ENCODE measurements around the gene MBD3L1. TPM values are rescaled to one million over a fixed set of nuclear protein-coding genes. Genes with fewer than 3 reads are reported as not detected.
A peak's percentile ranks its signal among the peaks of the same experiment; 100 is the strongest.

MBD3L1 gene
- total RNA-seq, 4 donors from 2014 or later: not detected

- peaks cover 78% of the 10 kb centered on the region for H3K9me3 ChIP-seq
- peaks cover 92% of the 10 kb centered on the region for H3K36me3 ChIP-seq
- DNase-seq (ENCODE audit: low spot score in 2 of 2): no peak
- no peaks in the 10 kb centered on the region for H3K27me3 ChIP-seq
- H3K4me3 ChIP-seq: no peak overlapping the region
- WGBS: 95% methylated on average over 3 of the region's 3 CpGs
- no peaks in the 10 kb centered on the region for H3K4me1 ChIP-seq
- no peak overlapping the region for H3K27ac ChIP-seq
- no peak for TF ChIP-seq POLR2A (IDR thresholded peaks at IDR 0.05)
- TF ChIP-seq CTCF (IDR thresholded peaks at IDR 0.05): no peak
- no peak for TF ChIP-seq POLR2AphosphoS5 (IDR thresholded peaks at IDR 0.05)
- TF ChIP-seq EP300 (IDR thresholded peaks at IDR 0.05): no peak
Measured at GRCh38 chr19:8814176-8814575, 18.0 kb upstream of the MBD3L1 start.

- Histone ChIP-seq H3K9me3 (peaks cover 72% of the 10 kb centered on the region), H3K36me3 (peaks cover 100% of the 10 kb centered on the region), H3K27ac (no peak overlapping the region), H3K4me3 (no peak overlapping the region), H3K27me3 (no peaks in the 10 kb centered on the region), H3K4me1 (no peaks in the 10 kb centered on the region)
- TF ChIP-seq EP300 (IDR thresholded peaks at IDR 0.05): no peak
- TF ChIP-seq POLR2A (IDR thresholded peaks at IDR 0.05): no peak
- no peak for TF ChIP-seq CTCF (IDR thresholded peaks at IDR 0.05)
- WGBS: 100% methylated on average over 2 of the region's 2 CpGs
- no peak for DNase-seq (ENCODE audit: low spot score in 2 of 2)
Measured at GRCh38 chr19:8815780-8816179, 16.4 kb upstream of the MBD3L1 start.

- no peaks in the 10 kb centered on the region for H3K4me1 ChIP-seq
- H3K36me3 ChIP-seq: peaks cover 100% of the 10 kb centered on the region
- WGBS: 99% methylated on average over 3 of the region's 3 CpGs
- H3K9me3 ChIP-seq: peaks cover 35% of the 10 kb centered on the region
- no peak for DNase-seq (ENCODE audit: low spot score in 2 of 2)
- H3K4me3 ChIP-seq: no peak overlapping the region
- TF ChIP-seq EP300 (IDR thresholded peaks at IDR 0.05) (no peak), POLR2A (IDR thresholded peaks at IDR 0.05) (no peak), POLR2AphosphoS5 (IDR thresholded peaks at IDR 0.05) (no peak)
- H3K27ac ChIP-seq: no peak overlapping the region
- H3K27me3 ChIP-seq: no peaks in the 10 kb centered on the region
Measured at GRCh38 chr19:8820234-8820633, 11.9 kb upstream of the MBD3L1 start.

GRCh38 chr19:8821748-8822241 lies 10.4 kb upstream of the MBD3L1 start:
- WGBS: 97% methylated on average over 4 of the region's 5 CpGs
- TF ChIP-seq POLR2AphosphoS5 (IDR thresholded peaks at IDR 0.05) (no peak), EP300 (IDR thresholded peaks at IDR 0.05) (peak; percentile 66)
- Histone ChIP-seq H3K9me3 (peaks cover 21% of the 10 kb centered on the region), H3K4me1 (no peaks in the 10 kb centered on the region), H3K27ac (no peak overlapping the region), H3K36me3 (peaks cover 97% of the 10 kb centered on the region), H3K27me3 (no peaks in the 10 kb centered on the region), H3K4me3 (no peak overlapping the region)
- no peak for DNase-seq (ENCODE audit: low spot score in 2 of 2)

- no peak overlapping the region for H3K27ac ChIP-seq
- H3K4me3 ChIP-seq: no peak overlapping the region
- WGBS: 91% methylated on average over 5 of the region's 5 CpGs
- peaks cover 1% of the 10 kb centered on the region for H3K9me3 ChIP-seq
- no peaks in the 10 kb centered on the region for H3K27me3 ChIP-seq
- no peak for TF ChIP-seq CTCF (IDR thresholded peaks at IDR 0.05)
- DNase-seq (ENCODE audit: low spot score in 2 of 2): no peak
- peaks cover 6% of the 10 kb centered on the region for H3K4me1 ChIP-seq
- H3K36me3 ChIP-seq: peaks cover 73% of the 10 kb centered on the region
Measured at GRCh38 chr19:8826371-8826770, 5.8 kb upstream of the MBD3L1 start.

GRCh38 chr19:8827277-8827676 lies 4.9 kb upstream of the MBD3L1 start:
- H3K4me1 ChIP-seq: peaks cover 10% of the 10 kb centered on the region
- no peak overlapping the region for H3K27ac ChIP-seq
- TF ChIP-seq CTCF (IDR thresholded peaks at IDR 0.05) (no peak), POLR2AphosphoS5 (IDR thresholded peaks at IDR 0.05) (no peak), EP300 (IDR thresholded peaks at IDR 0.05) (no peak)
- no peak for DNase-seq (ENCODE audit: low spot score in 2 of 2)
- H3K4me3 ChIP-seq: no peak overlapping the region
- H3K9me3 ChIP-seq: no peaks in the 10 kb centered on the region
- H3K27me3 ChIP-seq: no peaks in the 10 kb centered on the region
- H3K36me3 ChIP-seq: peaks cover 64% of the 10 kb centered on the region

Data from suprapubic skin (tissue), 4 donors.